Activated CD8-positive, alpha-beta T cell treated with anti-CD3 and anti-CD28 coated beads for 36 hours (primary cell): Measurements from ENCODE around the gene SMARCE1. TPM values are rescaled to one million over a fixed set of nuclear protein-coding genes. Genes with fewer than 3 reads are reported as not detected.

Experiments
- ATAC-seq: fragments of 200-7000 bp; cut with Tn5 transposase; one replicate; pipeline ENCODE4 v1.10.0; 2021; ENCODE audit warnings: mild to moderate bottlenecking, moderate library complexity
- CTCF ChIA-PET: fragments of 350-600 bp; sonication (Branson Sonifier 250); formaldehyde crosslinking; loops from one replicate; lab custom pipeline; 2021; ENCODE audit warnings: antibody characterized with exemption; lab: Charles Lee
- POLR2A ChIA-PET: fragments of 350-600 bp; sonication (Branson Sonifier 250); formaldehyde crosslinking; loops from one replicate; lab custom pipeline; 2021; ENCODE audit warnings: antibody characterized with exemption; lab: Charles Lee
- DNase-seq: peaks from one replicate; pipeline ENCODE4 v3.0.0-alpha.2; 2020
- H3K27ac Mint-ChIP-seq: one replicate; pipeline ENCODE4 v1.8.0; 2021; ENCODE audit warnings: mild to moderate bottlenecking, mixed read lengths
- H3K27me3 Mint-ChIP-seq: one replicate; pipeline ENCODE4 v1.8.0; 2021; ENCODE audit warnings: mixed read lengths
- H3K36me3 Mint-ChIP-seq: one replicate; pipeline ENCODE4 v1.8.0; 2021; ENCODE audit warnings: low read depth, mixed read lengths
- H3K4me1 Mint-ChIP-seq: one replicate; pipeline ENCODE4 v1.8.0; 2021; ENCODE audit warnings: low read depth, mixed read lengths
- H3K4me3 Mint-ChIP-seq: one replicate; pipeline ENCODE4 v1.8.0; 2021; ENCODE audit warnings: mild to moderate bottlenecking, moderate library complexity, mixed read lengths
- H3K9me3 Mint-ChIP-seq: one replicate; pipeline ENCODE4 v1.8.0; 2021; ENCODE audit warnings: mixed read lengths
- intact Hi-C: fragments of 100-400 bp; cut with micrococcal nuclease; formaldehyde crosslinking; loops from one replicate; pipeline ENCODE4 v1.10.0; 2022
- total RNA-seq, 2 experiments: library from RNA; stranded (reverse); gene quantifications; one replicate each; pipeline ENCODE4 v1.2.3, GENCODE V29; 2021
- TF ChIP-seq, protein P1 (sequence below): fragments of 200-600 bp; IDR thresholded peaks from one replicate; pipeline ENCODE4 v1.8.0; 2022; ENCODE audit warnings: antibody characterized with exemption, mild to moderate bottlenecking

Gene SMARCE1
- total RNA-seq, 2 experiments from 2014 or later, result 87.8 to 92.5 TPM

DNA sequence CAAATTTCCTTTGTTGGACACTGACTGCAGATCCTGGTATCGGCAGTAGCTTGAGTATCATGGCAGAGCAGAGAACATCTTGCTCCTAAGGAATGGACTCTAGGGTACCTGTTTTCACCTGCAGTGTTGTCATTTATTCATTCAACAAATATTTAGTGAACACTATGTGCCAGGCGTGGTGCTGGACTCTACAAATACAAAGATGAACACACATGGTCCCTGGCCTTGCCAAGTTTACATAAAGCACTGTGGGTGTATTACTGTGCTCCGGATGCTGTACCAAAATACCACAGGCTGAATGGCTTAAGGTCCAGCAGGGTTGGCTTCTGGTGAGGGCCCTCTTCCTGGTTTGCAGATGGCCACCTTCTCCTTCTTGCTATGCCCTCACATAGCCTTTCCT is 68.1 kb downstream of the SMARCE1 start:
- DNase-seq (no peak), ATAC-seq (no peak)
- Mint-ChIP-seq H3K4me3 (no peak overlapping the region), H3K9me3 (peaks cover 27% of the 10 kb centered on the region), H3K36me3 (peaks cover 28% of the 10 kb centered on the region), H3K27me3 (no peaks in the 10 kb centered on the region), H3K27ac (peak overlapping the region; percentile 26), H3K4me1 (peaks cover 81% of the 10 kb centered on the region)
- TF ChIP-seq, protein P1, sequence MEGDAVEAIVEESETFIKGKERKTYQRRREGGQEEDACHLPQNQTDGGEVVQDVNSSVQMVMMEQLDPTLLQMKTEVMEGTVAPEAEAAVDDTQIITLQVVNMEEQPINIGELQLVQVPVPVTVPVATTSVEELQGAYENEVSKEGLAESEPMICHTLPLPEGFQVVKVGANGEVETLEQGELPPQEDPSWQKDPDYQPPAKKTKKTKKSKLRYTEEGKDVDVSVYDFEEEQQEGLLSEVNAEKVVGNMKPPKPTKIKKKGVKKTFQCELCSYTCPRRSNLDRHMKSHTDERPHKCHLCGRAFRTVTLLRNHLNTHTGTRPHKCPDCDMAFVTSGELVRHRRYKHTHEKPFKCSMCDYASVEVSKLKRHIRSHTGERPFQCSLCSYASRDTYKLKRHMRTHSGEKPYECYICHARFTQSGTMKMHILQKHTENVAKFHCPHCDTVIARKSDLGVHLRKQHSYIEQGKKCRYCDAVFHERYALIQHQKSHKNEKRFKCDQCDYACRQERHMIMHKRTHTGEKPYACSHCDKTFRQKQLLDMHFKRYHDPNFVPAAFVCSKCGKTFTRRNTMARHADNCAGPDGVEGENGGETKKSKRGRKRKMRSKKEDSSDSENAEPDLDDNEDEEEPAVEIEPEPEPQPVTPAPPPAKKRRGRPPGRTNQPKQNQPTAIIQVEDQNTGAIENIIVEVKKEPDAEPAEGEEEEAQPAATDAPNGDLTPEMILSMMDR, result no peak
- CTCF ChIA-PET, result interaction anchor here (0.8 kb wide), 1 partner anchor 17 kb away, joined by 3 read pairs; no protein-coding TSS in a partner anchor
- intact Hi-C loops, result no loop called here
- POLR2A ChIA-PET, result interaction anchor here (4.8 kb wide), 1 partner anchor 16 kb away, joined by 74 read pairs; the partner anchor contains the start of gene CCR7

DNA sequence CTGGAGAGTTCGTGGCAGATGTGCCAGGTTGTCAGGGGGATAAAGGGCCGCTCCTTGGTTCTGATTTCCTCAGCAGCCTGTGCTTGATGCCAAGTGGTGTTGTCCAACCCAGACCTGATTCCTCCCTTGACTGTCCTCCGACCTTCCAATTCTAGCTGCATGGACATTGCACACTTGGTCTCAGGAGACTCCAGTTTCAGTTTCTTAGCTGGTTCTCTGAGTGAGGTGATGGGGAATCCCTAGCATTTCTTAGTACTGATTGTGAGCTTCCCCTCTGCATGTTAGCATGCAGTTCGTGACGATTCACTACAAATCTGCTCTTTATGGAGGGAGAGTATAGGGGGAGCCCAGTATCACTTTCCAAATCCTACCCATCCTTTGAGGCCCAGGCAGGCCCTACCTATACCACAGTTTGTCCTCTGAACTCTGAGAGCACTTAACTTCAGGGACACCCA is 70.0 kb downstream of the SMARCE1 start:
- CTCF ChIA-PET, result interaction anchor here (0.7 to 3.3 kb wide), 11 partner anchors 8 to 80 kb away, joined by 3 to 22 read pairs (median 7); no protein-coding TSS in a partner anchor
- ATAC-seq, result peak; percentile 88
- Mint-ChIP-seq H3K27ac (peak overlapping the region; percentile 92), H3K9me3 (peaks cover 30% of the 10 kb centered on the region), H3K4me3 (peak overlapping the region; percentile 47), H3K36me3 (peaks cover 26% of the 10 kb centered on the region), H3K4me1 (peaks cover 72% of the 10 kb centered on the region), H3K27me3 (no peaks in the 10 kb centered on the region)
- TF ChIP-seq, protein P1, result no peak
- peak; percentile 69 for DNase-seq
- intact Hi-C loops, result no loop called here
- POLR2A ChIA-PET, result interaction anchor here (0.7 to 4.8 kb wide), 21 partner anchors 9 to 69 kb away, joined by 3 to 74 read pairs (median 5); partner anchors contain the start of genes CCR7 and SMARCE1

DNA sequence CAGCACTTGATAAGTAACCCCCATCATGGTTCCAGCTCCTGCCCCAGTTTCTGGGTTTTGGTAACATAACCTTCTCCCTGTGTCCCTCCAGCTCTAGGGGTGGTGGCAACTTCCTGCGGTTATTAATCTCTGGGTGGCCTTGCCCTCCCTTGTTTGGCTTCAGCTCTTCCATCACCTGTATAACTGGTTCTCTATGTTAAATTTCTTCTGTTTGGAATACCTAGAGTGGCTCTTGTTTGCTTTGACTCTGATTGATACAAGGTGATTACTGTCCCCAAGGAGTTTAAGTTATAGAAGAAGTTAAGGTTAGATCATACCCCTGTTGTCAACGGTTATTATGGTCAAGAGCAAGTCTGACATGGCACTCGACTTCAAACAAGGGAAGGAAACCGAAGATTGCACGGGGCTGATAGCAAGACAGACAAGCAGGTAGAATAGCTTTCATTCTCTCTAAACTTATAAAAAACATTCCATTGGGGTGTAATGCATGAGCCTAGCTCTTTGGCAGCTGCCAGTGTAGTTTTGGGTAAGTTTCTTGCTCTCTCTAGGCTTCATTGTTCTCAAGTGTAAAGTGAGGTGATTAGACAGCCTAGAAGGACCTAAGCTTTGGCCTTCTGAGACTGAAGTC is 71.4 kb downstream of the SMARCE1 start:
- no peak for DNase-seq
- intact Hi-C loops, result no loop called here
- Mint-ChIP-seq H3K27me3 (no peaks in the 10 kb centered on the region), H3K36me3 (peaks cover 38% of the 10 kb centered on the region), H3K4me3 (no peak overlapping the region), H3K4me1 (peaks cover 68% of the 10 kb centered on the region), H3K27ac (peak overlapping the region; percentile 92), H3K9me3 (peaks cover 44% of the 10 kb centered on the region)
- TF ChIP-seq, protein P1, result no peak
- ChIA-PET POLR2A (interaction anchor here (0.6 to 4.8 kb wide), 10 partner anchors 12 to 72 kb away, joined by 3 to 74 read pairs (median 4); partner anchors contain the start of gene CCR7), CTCF (interaction anchor here (0.7 to 3.3 kb wide), 9 partner anchors 8 to 44 kb away, joined by 4 to 22 read pairs (median 10); no protein-coding TSS in a partner anchor)
- ATAC-seq, result no peak

Other genes starting within 250 kb of the SMARCE1 start
- gene TOP2A, start 229.9 kb downstream of the SMARCE1 start, total RNA-seq, result 100 to 1,000 TPM; 273 to 280 TPM
- gene IGFBP4, start 204.4 kb downstream of the SMARCE1 start, total RNA-seq, result 10 to 100 TPM; 10.7 to 11.6 TPM
- gene TNS4, start 146.2 kb downstream of the SMARCE1 start, total RNA-seq, result 1 to 10 TPM; 5.8 to 6.3 TPM
- gene CCR7, start 82.3 kb downstream of the SMARCE1 start, total RNA-seq, result 100 to 1,000 TPM; 297 to 302 TPM
- gene KRT222, start 17.4 kb upstream of the SMARCE1 start, total RNA-seq, result not detected
- gene KRT24, start 55.9 kb upstream of the SMARCE1 start, total RNA-seq, result not detected
- gene KRT25, start 107.5 kb upstream of the SMARCE1 start, total RNA-seq, result not detected
- gene KRT26, start 124.4 kb upstream of the SMARCE1 start, total RNA-seq, result not detected
- not detected for gene KRT27, start 134.7 kb upstream of the SMARCE1 start, total RNA-seq
- not detected for gene KRT28, start 152.1 kb upstream of the SMARCE1 start, total RNA-seq
- gene KRT10, start 174.8 kb upstream of the SMARCE1 start, total RNA-seq, result 10 to 100 TPM; 26.9 to 31.3 TPM
- not detected for gene KRT12, start 219.4 kb upstream of the SMARCE1 start, total RNA-seq
- not detected for gene KRT20, start 237.4 kb upstream of the SMARCE1 start, total RNA-seq